CD4-positive, alpha-beta T cell (primary cell): ENCODE measurements around the gene ADAMTS3. TPM values are rescaled to one million over a fixed set of nuclear protein-coding genes. Genes with fewer than 3 reads are reported as not detected.

ENCODE experiments used
- ATAC-seq: fragments of 200-7000 bp; cut with Tn5 transposase; one replicate; pipeline ENCODE4 v1.10.0; 2022; ENCODE audit warnings: mild to moderate bottlenecking; ENCODE audit not compliant: poor library complexity
- CTCF ChIA-PET: fragments of 350-600 bp; sonication (Branson Sonifier 250); formaldehyde crosslinking; loops from one replicate; lab custom pipeline; 2021; ENCODE audit warnings: antibody characterized with exemption, inconsistent platforms; lab: Charles Lee
- POLR2A ChIA-PET: fragments of 350-600 bp; sonication (Branson Sonifier 250); formaldehyde crosslinking; loops from one replicate; lab custom pipeline; 2021; ENCODE audit warnings: antibody characterized with exemption, inconsistent platforms; lab: Charles Lee
- DNase-seq, 14 experiments: peaks; one replicate each; pipeline ENCODE4 v3.0.0-alpha.2; 2013 to 2020; ENCODE audit warnings: mixed read lengths in 2 of 14
- H3K27ac ChIP-seq, 2 donors: one replicate each; pipeline versions ENCODE4 v1.5.1 to v1.7.0; 2013; ENCODE audit warnings: low read length in 2 of 2, low read depth in 1 of 2, mild to moderate bottlenecking in 1 of 2
- H3K27me3 ChIP-seq, 2 experiments: 1 replicate in 1 of 2; 2 replicates in 1 of 2; pipeline versions ENCODE4 v1.6.1 to v1.7.0; 2013; ENCODE audit warnings: low read length in 2 of 2, control low read depth in 1 of 2, mild to moderate bottlenecking in 1 of 2, moderate library complexity in 1 of 2; ENCODE audit not compliant: insufficient read depth in 2 of 2, control insufficient read depth in 1 of 2
- H3K36me3 ChIP-seq: one replicate; pipeline ENCODE4 v1.6.1; 2013; ENCODE audit warnings: low read length, control low read depth; ENCODE audit not compliant: insufficient read depth
- H3K4me1 ChIP-seq: one replicate; pipeline ENCODE4 v1.6.1; 2013; ENCODE audit warnings: low read length, control low read depth; ENCODE audit not compliant: insufficient read depth
- H3K4me3 ChIP-seq: one replicate; pipeline ENCODE4 v1.5.1; 2013; ENCODE audit warnings: mild to moderate bottlenecking, low read length, moderate library complexity
- H3K9me3 ChIP-seq, 2 experiments: 1 replicate in 1 of 2; 2 replicates in 1 of 2; pipeline versions ENCODE4 v1.6.1 to v1.7.0; 2013; ENCODE audit warnings: low read length in 2 of 2, mild to moderate bottlenecking in 2 of 2, control low read depth in 1 of 2, moderate library complexity in 1 of 2; ENCODE audit not compliant: control insufficient read depth in 1 of 2, insufficient read depth in 1 of 2
- H3K27ac Mint-ChIP-seq: one replicate; pipeline ENCODE4 v1.8.0; 2020; ENCODE audit warnings: mixed read lengths
- H3K27me3 Mint-ChIP-seq: one replicate; pipeline ENCODE4 v1.8.0; 2021; ENCODE audit warnings: mixed read lengths
- H3K36me3 Mint-ChIP-seq: one replicate; pipeline ENCODE4 v1.8.0; 2021; ENCODE audit warnings: low read depth, mixed read lengths
- H3K4me1 Mint-ChIP-seq: one replicate; pipeline ENCODE4 v1.8.0; 2021; ENCODE audit warnings: low read depth, mixed read lengths
- H3K4me3 Mint-ChIP-seq: one replicate; pipeline ENCODE4 v1.8.0; 2020; ENCODE audit warnings: mild to moderate bottlenecking, mixed read lengths
- H3K9me3 Mint-ChIP-seq: one replicate; pipeline ENCODE4 v1.8.0; 2020; ENCODE audit warnings: mixed read lengths
- intact Hi-C, 2 experiments: fragments of 100-400 bp; cut with DNase I in 1 of 2; cut with micrococcal nuclease in 1 of 2; formaldehyde crosslinking; loops; one replicate each; pipeline versions ENCODE4 v1.15.1 to v1.9.0; 2023 to 2025; cut with DNase I, micrococcal nuclease
- total RNA-seq, 174 experiments: library from RNA in 2 of 174; stranded (reverse) in 2 of 174; gene quantifications; one replicate each; pipeline ENCODE4 v1.2.3 and lab custom pipeline; 2021 to 2026
- TF ChIP-seq, protein P1 (sequence below): fragments of 200-600 bp; IDR thresholded peaks from one replicate; pipeline ENCODE4 v1.8.0; 2022; ENCODE audit warnings: antibody characterized with exemption, mild to moderate bottlenecking

ADAMTS3 gene
- total RNA-seq, 2 experiments from 2014 or later = not detected

DNA sequence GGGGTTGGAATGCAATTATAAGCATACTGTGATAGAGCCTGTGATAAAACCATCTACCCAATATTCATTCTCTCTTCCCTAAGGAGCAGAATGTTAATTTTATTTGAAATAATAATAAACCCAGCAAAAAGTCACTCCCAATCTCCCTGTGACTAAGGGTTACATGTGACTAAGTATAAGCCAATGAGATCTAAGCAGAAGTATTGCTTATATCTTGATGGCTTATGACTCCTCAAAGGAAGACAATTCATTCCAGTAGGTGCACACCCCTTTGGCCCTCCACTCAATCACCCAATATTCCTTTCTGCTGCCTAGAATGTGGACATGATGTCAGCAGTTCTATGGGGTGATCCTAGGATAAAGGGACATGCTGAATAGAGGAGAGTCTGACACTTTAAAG is 224.6 kb downstream of the ADAMTS3 start:
- intact Hi-C loops = no loop called here
- Mint-ChIP-seq H3K27me3 (peaks cover 3% of the 10 kb centered on the region), H3K27ac (no peak overlapping the region), H3K9me3 (no peaks in the 10 kb centered on the region), H3K4me3 (no peak overlapping the region), H3K4me1 (no peaks in the 10 kb centered on the region), H3K36me3 (no peaks in the 10 kb centered on the region)
- TF ChIP-seq, protein P1, sequence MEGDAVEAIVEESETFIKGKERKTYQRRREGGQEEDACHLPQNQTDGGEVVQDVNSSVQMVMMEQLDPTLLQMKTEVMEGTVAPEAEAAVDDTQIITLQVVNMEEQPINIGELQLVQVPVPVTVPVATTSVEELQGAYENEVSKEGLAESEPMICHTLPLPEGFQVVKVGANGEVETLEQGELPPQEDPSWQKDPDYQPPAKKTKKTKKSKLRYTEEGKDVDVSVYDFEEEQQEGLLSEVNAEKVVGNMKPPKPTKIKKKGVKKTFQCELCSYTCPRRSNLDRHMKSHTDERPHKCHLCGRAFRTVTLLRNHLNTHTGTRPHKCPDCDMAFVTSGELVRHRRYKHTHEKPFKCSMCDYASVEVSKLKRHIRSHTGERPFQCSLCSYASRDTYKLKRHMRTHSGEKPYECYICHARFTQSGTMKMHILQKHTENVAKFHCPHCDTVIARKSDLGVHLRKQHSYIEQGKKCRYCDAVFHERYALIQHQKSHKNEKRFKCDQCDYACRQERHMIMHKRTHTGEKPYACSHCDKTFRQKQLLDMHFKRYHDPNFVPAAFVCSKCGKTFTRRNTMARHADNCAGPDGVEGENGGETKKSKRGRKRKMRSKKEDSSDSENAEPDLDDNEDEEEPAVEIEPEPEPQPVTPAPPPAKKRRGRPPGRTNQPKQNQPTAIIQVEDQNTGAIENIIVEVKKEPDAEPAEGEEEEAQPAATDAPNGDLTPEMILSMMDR = no peak
- H3K4me1 ChIP-seq = no peaks in the 10 kb centered on the region
- no peaks in the 10 kb centered on the region for H3K9me3 ChIP-seq
- ATAC-seq (no peak), DNase-seq (no peak)
- H3K27me3 ChIP-seq = no peaks in the 10 kb centered on the region
- POLR2A ChIA-PET = no interaction called here
- no peak overlapping the region for H3K27ac ChIP-seq
- H3K4me3 ChIP-seq = no peak overlapping the region
- H3K36me3 ChIP-seq = no peaks in the 10 kb centered on the region
- CTCF ChIA-PET = no interaction called here

DNA sequence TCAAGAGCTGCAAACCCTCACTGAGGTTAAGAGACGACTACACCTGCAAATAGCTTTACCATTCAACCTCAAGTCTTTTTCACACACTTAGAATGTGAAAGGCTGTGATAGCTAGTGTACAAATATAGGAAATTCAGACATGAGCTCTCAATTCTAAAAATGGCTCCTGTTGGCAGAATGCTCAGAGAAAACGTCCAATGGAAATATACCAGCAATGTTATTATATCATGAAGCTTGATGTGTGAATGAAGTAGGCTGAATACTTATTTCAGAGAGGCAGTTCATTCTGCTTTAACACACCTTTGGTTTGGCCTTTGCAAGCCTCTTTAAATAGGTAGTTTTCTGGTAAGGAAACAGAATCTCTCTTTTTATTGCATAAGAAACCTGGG is 227.6 kb downstream of the ADAMTS3 start:
- CTCF ChIA-PET = no interaction called here
- Mint-ChIP-seq H3K27me3 (peaks cover 3% of the 10 kb centered on the region), H3K4me1 (no peaks in the 10 kb centered on the region), H3K27ac (no peak overlapping the region), H3K36me3 (no peaks in the 10 kb centered on the region), H3K9me3 (no peaks in the 10 kb centered on the region), H3K4me3 (no peak overlapping the region)
- H3K27me3 ChIP-seq = no peaks in the 10 kb centered on the region
- DNase-seq (no peak), ATAC-seq (no peak)
- H3K9me3 ChIP-seq = no peaks in the 10 kb centered on the region
- TF ChIP-seq, protein P1 = no peak
- intact Hi-C loops = no loop called here
- no peak overlapping the region for H3K4me3 ChIP-seq
- H3K36me3 ChIP-seq = no peaks in the 10 kb centered on the region
- H3K4me1 ChIP-seq = no peaks in the 10 kb centered on the region
- POLR2A ChIA-PET = no interaction called here
- H3K27ac ChIP-seq = no peak overlapping the region

DNA sequence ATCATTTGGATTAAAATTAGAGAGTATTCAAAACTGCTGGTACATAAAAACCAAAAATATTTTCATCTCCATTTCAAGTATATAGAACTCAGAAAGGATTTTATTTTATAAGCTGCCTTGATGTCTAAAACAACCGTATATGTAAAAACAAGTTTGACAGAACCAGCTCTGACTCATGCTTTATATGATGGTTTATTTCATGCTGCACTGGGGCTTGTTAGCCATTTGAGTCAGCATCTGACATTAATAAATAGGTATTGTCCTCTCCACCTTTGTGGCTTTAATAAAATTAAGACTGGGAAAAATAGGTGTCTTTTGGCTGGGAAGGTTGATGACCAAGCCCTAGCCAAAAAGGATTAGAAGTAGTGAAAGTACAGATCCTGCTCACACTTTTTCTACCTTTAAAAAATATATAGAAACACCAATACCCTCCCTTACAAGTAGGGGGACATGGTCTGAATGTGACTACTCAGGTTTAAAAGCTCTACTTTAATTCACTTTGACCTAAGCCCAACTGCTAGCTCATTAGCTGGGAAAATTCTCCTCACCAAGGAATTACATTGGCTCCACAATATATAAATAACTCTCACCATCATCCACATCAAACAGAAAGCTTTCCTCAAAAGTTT is 228.1 kb downstream of the ADAMTS3 start:
- no peak overlapping the region for H3K4me3 ChIP-seq
- TF ChIP-seq, protein P1 = no peak
- H3K4me1 ChIP-seq = no peaks in the 10 kb centered on the region
- H3K27ac ChIP-seq = no peak overlapping the region
- POLR2A ChIA-PET = no interaction called here
- CTCF ChIA-PET = no interaction called here
- no peaks in the 10 kb centered on the region for H3K4me1 Mint-ChIP-seq
- intact Hi-C loops = no loop called here
- no peaks in the 10 kb centered on the region for H3K9me3 Mint-ChIP-seq
- no peak overlapping the region for H3K4me3 Mint-ChIP-seq
- H3K36me3 Mint-ChIP-seq = no peaks in the 10 kb centered on the region
- DNase-seq = no peak
- H3K9me3 ChIP-seq = no peaks in the 10 kb centered on the region
- no peak overlapping the region for H3K27ac Mint-ChIP-seq
- ATAC-seq = no peak
- no peaks in the 10 kb centered on the region for H3K36me3 ChIP-seq
- H3K27me3 ChIP-seq = no peaks in the 10 kb centered on the region
- H3K27me3 Mint-ChIP-seq = peaks cover 3% of the 10 kb centered on the region
